ENCODE measurements around the gene KRT39.

Gene KRT39

DNA sequence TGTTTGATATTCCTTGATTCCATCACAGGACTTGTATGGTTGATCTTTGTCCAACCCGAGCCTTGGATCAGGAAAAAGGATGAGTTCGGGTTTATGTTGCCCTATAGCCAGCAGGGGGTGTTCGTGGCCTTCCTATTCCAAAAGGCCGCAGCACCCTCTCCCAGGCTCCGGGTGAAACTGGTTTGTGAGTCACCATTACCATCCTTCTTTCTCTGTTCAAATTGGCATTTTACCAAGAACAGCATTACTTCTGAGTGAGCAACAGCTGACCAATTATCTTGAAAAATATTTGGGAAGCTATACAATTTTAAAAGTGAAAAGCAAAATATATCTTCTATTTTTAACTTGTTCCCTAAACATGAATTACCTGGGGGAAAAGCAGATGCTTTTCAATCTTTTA is 57.4 kb downstream of the KRT39 start:
- TF ChIP-seq ZFX (IDR thresholded peaks at IDR 0.05; ENCODE audit: borderline replicate concordance): no peak
- TF ChIP-seq, protein P1, sequence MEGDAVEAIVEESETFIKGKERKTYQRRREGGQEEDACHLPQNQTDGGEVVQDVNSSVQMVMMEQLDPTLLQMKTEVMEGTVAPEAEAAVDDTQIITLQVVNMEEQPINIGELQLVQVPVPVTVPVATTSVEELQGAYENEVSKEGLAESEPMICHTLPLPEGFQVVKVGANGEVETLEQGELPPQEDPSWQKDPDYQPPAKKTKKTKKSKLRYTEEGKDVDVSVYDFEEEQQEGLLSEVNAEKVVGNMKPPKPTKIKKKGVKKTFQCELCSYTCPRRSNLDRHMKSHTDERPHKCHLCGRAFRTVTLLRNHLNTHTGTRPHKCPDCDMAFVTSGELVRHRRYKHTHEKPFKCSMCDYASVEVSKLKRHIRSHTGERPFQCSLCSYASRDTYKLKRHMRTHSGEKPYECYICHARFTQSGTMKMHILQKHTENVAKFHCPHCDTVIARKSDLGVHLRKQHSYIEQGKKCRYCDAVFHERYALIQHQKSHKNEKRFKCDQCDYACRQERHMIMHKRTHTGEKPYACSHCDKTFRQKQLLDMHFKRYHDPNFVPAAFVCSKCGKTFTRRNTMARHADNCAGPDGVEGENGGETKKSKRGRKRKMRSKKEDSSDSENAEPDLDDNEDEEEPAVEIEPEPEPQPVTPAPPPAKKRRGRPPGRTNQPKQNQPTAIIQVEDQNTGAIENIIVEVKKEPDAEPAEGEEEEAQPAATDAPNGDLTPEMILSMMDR (IDR thresholded peaks at IDR 0.05): peak; percentile 86
- H3K27ac ChIP-seq: no peak overlapping the region

Measured in 22Rv1 (cell line).